A673 (cell line): ENCODE data around the gene CLEC4A. TPM values are rescaled to one million over a fixed set of nuclear protein-coding genes. Genes with fewer than 3 reads are reported as not detected.
A peak's percentile ranks its signal among the peaks of the same experiment; 100 is the strongest.

Experiments
- BruUV-seq: library from RNA; stranded (reverse); fragments of 400-500 nt; replicated peaks from 2 replicates; lab custom pipeline; 2021; lab: Mats Ljungman, UMichigan
- CTCF ChIA-PET: fragments of 300-600 bp; sonication (Branson Sonifier 250); formaldehyde crosslinking; loops from one replicate; lab custom pipeline; 2022; ENCODE audit warnings: antibody characterized with exemption; lab: Charles Lee
- POLR2A ChIA-PET: fragments of 300-600 bp; sonication (Branson Sonifier 250); formaldehyde crosslinking; loops from one replicate; lab custom pipeline; 2022; ENCODE audit warnings: antibody characterized with exemption; ENCODE audit not compliant: low non-redundant PET; lab: Charles Lee
- DNase-seq: peaks from one replicate; pipeline ENCODE4 v3.0.0-alpha.2; 2015; ENCODE audit warnings: low spot score
- H3K27ac ChIP-seq: fragments of 200-600 bp; sonication (generic); 2 replicates; pipeline ENCODE4 v1.5.1; 2016; ENCODE audit warnings: mixed run types, low read depth, mild to moderate bottlenecking, mixed read lengths, antibody characterized with exemption, low read length; ENCODE audit not compliant: poor library complexity, severe bottlenecking
- H3K27me3 ChIP-seq: fragments of 200-600 bp; sonication (generic); replicated peaks from 2 replicates; pipeline ENCODE4 v1.6.1; 2017; ENCODE audit warnings: mixed run types, low read depth, mild to moderate bottlenecking, mixed read lengths, antibody characterized with exemption, low read length; ENCODE audit not compliant: insufficient read depth, poor library complexity
- H3K36me3 ChIP-seq: fragments of 200-600 bp; sonication (generic); 2 replicates; pipeline ENCODE4 v1.6.1; 2016; ENCODE audit warnings: mixed run types, mild to moderate bottlenecking, mixed read lengths, antibody characterized with exemption, low read length; ENCODE audit not compliant: insufficient read depth, poor library complexity, severe bottlenecking
- H3K4me1 ChIP-seq: fragments of 200-600 bp; sonication (generic); 2 replicates; pipeline ENCODE4 v1.6.1; 2017; ENCODE audit warnings: mixed run types, mild to moderate bottlenecking, mixed read lengths, antibody characterized with exemption, low read length; ENCODE audit not compliant: insufficient read depth, poor library complexity, severe bottlenecking
- H3K4me3 ChIP-seq: fragments of 200-600 bp; sonication (generic); 2 replicates; pipeline ENCODE4 v1.5.1; 2016; ENCODE audit warnings: low read depth, mixed run types, mild to moderate bottlenecking, mixed read lengths, low read length; ENCODE audit not compliant: poor library complexity, severe bottlenecking
- H3K9me3 ChIP-seq: fragments of 200-600 bp; sonication (generic); 2 replicates; pipeline ENCODE4 v1.6.1; 2016; ENCODE audit warnings: mixed run types, low read depth, mild to moderate bottlenecking, mixed read lengths, antibody characterized with exemption, low read length; ENCODE audit not compliant: poor library complexity, severe bottlenecking
- CTCF ChIP-seq: fragments of 300-800, 200-600 bp; sonication (generic); conservative IDR thresholded peaks from 2 replicates; pipeline ENCODE4 v1.5.1; 2017; ENCODE audit warnings: low read depth, mild to moderate bottlenecking, antibody characterized with exemption, low read length, moderate library complexity, mixed read lengths
- EZH2 ChIP-seq: fragments of 200-600 bp; sonication (generic); IDR thresholded peaks from 2 replicates; pipeline ENCODE4 v1.6.1; 2017; ENCODE audit warnings: borderline replicate concordance, low read depth, mild to moderate bottlenecking, mixed read lengths, antibody characterized with exemption, low read length; ENCODE audit not compliant: poor library complexity, severe bottlenecking
- intact Hi-C: fragments of 100-400 bp; cut with micrococcal nuclease; formaldehyde crosslinking; loops from one replicate; pipeline ENCODE4 v1.10.0; 2022; ENCODE audit not compliant: unreplicated experiment
- total RNA-seq: library from RNA; stranded (reverse); gene quantifications from 2 replicates; pipeline ENCODE4 v1.2.3, GENCODE V29; 2021

Gene CLEC4A
- total RNA-seq, 1 experiment from 2014 or later: 0.84 TPM

- Histone ChIP-seq H3K4me1 (peaks cover 33% of the 10 kb centered on the region), H3K4me3 (no peak overlapping the region), H3K27me3 (no peaks in the 10 kb centered on the region), H3K36me3 (no peaks in the 10 kb centered on the region), H3K9me3 (no peaks in the 10 kb centered on the region), H3K27ac (no peak overlapping the region)
- DNase-seq: no peak
- intact Hi-C loops: no loop called here
- CTCF ChIA-PET: no interaction called here
- no TSS peak for BruUV-seq
- POLR2A ChIA-PET: no interaction called here
- TF ChIP-seq CTCF (no peak), EZH2 (no peak)
Observed at GRCh38 chr12:8154526-8154925, 31.1 kb downstream of the CLEC4A start.

- peak overlapping the region; percentile 61 for H3K27ac ChIP-seq
- intact Hi-C loops: no loop called here
- TF ChIP-seq CTCF (no peak), EZH2 (no peak)
- H3K36me3 ChIP-seq: no peaks in the 10 kb centered on the region
- H3K4me1 ChIP-seq: peaks cover 33% of the 10 kb centered on the region
- POLR2A ChIA-PET: interaction anchor here (0.6 kb wide), 1 partner anchor 220 kb away, joined by 3 read pairs; no protein-coding TSS in a partner anchor
- BruUV-seq: no TSS peak
- H3K9me3 ChIP-seq: no peaks in the 10 kb centered on the region
- CTCF ChIA-PET: no interaction called here
- H3K27me3 ChIP-seq: no peaks in the 10 kb centered on the region
- peak; percentile 76 for DNase-seq
- peak overlapping the region; percentile 3 for H3K4me3 ChIP-seq
Observed at GRCh38 chr12:8156416-8156815, 33.0 kb downstream of the CLEC4A start.

GRCh38 chr12:8156845-8157244, 33.4 kb downstream of the CLEC4A start, which contains the start of gene ZNF705A:
ZNF705A (plus strand) TSS chr12:8157015; CDS start chr12:8172626, 15,611 bp downstream.
- POLR2A ChIA-PET: interaction anchor here (0.6 kb wide), 2 partner anchors 193 to 220 kb away, joined by 3 to 4 read pairs; no protein-coding TSS in a partner anchor
- BruUV-seq: no TSS peak
- no peaks in the 10 kb centered on the region for H3K36me3 ChIP-seq
- no peaks in the 10 kb centered on the region for H3K9me3 ChIP-seq
- CTCF ChIA-PET: interaction anchor here (0.6 kb wide), 1 partner anchor 1526 kb away, joined by 5 read pairs; no protein-coding TSS in a partner anchor
- TF ChIP-seq CTCF (no peak), EZH2 (no peak)
- H3K27me3 ChIP-seq: no peaks in the 10 kb centered on the region
- peaks cover 33% of the 10 kb centered on the region for H3K4me1 ChIP-seq
- H3K27ac ChIP-seq: peak within 1 kb of the TSS; percentile 61
- DNase-seq: peak; percentile 93
- H3K4me3 ChIP-seq: peak within 1 kb of the TSS; percentile 3
- intact Hi-C loops: no loop called here
